Measurements from ENCODE around the gene ARF3.
A peak's percentile ranks its signal among the peaks of the same experiment; 100 is the strongest.
"Not testable (repeated sequence)": the region's sequence is repeated elsewhere in the genome, so short reads cannot be mapped to it uniquely, and the experiment has no call there.

ARF3 gene

GRCh38 chr12:48924617-48925303, 32.5 kb downstream of the ARF3 start:
- no peak for DNase-seq

- no peak for DNase-seq
These were observed 34.2 kb downstream of the ARF3 start for GRCh38 chr12:48923117-48923516.

DNA sequence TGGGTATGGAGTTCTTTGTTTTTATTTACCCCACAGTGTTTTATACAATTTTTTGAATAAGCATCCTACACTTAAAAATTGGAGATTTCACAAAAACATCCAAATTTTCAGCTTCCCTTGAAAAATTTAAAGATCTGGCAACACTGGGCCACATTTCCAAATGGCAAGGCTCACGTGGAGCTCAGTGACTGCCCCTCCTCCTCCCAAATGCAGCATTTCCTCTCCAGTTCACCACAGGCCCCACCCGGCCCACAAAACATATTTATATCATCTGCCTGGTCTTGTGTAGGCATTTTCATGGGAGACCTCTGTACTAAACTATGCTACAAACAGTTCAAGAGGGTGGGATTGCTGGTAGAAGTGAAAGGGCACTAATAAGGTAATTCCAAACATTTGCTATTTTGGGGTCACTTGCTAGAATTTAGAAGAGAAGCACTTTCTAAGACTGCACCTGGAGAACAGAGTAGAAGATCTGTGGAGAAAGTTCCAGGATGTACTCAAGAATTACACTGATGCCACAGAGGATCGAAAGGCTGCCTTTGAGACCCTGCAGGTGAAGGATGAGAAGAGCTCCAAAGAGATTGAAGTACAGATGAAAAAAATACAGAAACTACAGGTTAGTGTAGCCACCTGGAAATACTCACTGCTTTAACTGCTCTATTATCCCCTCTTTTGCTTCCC, 39.3 kb downstream of the ARF3 start:
- DNase-seq = no peak

- DNase-seq = no peak
These were observed 47.1 kb downstream of the ARF3 start for GRCh38 chr12:48910196-48910595.

DNA sequence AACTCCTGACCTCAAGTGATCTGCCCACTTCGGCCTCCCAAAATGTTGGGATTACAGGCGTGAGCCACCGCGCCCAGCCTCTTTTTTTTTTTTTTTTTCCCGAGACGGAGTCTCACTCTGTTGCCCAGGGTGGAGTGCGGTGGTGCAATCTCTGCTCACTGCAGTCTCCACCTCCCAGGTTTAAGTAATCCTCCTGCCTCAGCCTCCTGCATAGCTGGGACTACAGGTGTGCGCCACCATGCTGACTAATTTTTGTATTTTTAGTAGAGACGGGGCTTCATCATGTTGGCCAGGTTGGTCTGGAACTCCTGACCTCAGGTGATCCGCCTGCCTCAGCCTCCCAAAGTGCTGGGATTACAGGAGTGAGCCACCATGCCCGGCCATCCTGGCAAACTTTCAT, 47.6 kb downstream of the ARF3 start:
- not testable (repeated sequence) for DNase-seq

DNA sequence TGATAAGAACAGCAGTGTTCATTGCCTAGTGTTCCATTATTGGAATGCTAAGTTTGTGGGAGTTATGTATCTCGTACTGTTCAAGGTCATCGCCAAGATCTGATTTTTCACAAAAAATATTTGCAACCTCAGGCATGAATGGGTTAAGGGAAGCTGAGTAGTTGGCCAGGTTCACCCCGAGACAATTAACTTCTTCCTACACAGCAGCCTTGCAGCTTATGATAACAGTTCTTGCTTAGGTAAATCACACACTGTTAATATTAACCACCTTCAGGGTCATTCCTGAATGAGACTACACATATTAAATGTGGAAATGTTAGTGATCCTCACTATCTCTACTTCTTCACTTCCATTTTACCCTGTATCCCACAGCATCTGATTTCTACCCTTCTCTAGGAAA, 50.0 kb downstream of the ARF3 start:
- no peak for DNase-seq

DNA sequence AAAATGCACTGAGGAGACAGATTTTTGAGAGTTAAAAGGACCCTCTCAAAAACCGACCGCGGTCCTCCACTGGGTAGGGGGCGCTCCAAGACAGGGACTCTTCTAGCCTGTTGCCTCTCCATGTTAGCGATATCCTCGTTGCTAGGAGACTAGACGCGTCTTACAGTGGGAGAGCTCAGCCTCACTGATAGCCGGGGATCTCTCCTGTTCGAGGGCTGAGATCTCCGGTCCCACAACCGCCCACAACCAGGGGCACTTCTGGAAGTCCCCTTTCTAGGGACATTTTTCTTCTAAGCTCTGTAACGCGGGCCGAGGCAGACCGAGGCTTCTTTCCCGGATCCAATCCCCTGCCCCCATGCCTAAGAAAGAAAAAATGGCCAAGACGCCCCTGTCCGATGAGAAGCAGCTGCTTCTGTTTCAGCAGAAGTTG, 53.3 kb downstream of the ARF3 start:
- peak; percentile 54 to 62 for DNase-seq

DNA sequence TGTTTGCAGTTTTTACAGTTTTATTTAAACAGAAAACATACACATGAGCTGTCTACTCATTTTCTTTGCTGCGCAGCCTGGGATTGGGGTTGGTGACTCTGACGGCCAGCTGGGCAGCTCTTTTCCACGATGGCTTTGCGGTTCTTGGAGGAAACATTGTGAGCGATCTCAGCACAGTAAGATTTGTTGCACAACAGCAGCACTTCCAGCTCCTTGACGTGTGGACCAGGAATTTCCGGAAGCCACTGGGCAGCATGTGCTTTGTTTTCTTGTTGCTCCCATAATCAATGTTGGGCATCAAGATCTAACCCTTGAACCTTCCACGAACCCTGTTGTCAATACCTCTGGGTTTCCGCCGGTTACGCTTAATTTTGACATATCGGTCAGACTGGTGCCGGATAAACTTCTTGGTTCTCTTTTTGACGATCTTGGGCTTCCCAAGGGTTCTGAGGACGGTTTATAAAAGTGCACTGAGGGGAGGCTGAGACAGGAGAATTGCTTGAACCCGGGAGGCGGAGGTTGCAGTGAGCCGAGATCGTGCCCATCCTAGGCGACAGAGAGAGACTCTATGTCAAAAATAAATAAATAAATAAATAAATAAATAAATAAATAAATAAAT, 53.8 kb downstream of the ARF3 start:
- DNase-seq = no peak

GRCh38 chr12:48901278-48901677, 56.0 kb downstream of the ARF3 start:
- DNase-seq = no peak

GRCh38 chr12:48899651-48900050, 57.6 kb downstream of the ARF3 start:
- DNase-seq = no peak

- no peak for DNase-seq
These were observed 63.0 kb downstream of the ARF3 start for GRCh38 chr12:48894271-48894670.

- DNase-seq = peak; percentile 8 to 62
These were observed 66.4 kb downstream of the ARF3 start for GRCh38 chr12:48890657-48891418.

- no peak for DNase-seq
These were observed 67.6 kb downstream of the ARF3 start for GRCh38 chr12:48889679-48890078.
